Sigmoid colon (tissue), 4 donors: ENCODE results near the gene NPNT.

Experiments used
- EP300 ChIP-seq, 4 donors: sonication (generic); formaldehyde crosslinking; IDR thresholded peaks; one replicate each; pipeline ENCODE4 v1.6.1; 2017; ENCODE audit warnings: antibody characterized with exemption in 4 of 4
- POLR2A ChIP-seq, 2 donors: fragments of 450-650 bp; IDR thresholded peaks; one replicate each; pipeline ENCODE4 v1.6.1; 2016; ENCODE audit warnings: antibody characterized with exemption in 2 of 2, mild to moderate bottlenecking in 2 of 2, moderate library complexity in 2 of 2
- TF ChIP-seq, protein P1 (sequence below), 4 experiments: fragments of 450-650 bp in 3 of 4; fragments of 200-600 bp in 1 of 4; IDR thresholded peaks; one replicate each; pipeline ENCODE4 v1.5.1; 2016 to 2019; ENCODE audit warnings: antibody characterized with exemption in 4 of 4, mild to moderate bottlenecking in 3 of 4, moderate library complexity in 2 of 4

- TF ChIP-seq, protein P1, sequence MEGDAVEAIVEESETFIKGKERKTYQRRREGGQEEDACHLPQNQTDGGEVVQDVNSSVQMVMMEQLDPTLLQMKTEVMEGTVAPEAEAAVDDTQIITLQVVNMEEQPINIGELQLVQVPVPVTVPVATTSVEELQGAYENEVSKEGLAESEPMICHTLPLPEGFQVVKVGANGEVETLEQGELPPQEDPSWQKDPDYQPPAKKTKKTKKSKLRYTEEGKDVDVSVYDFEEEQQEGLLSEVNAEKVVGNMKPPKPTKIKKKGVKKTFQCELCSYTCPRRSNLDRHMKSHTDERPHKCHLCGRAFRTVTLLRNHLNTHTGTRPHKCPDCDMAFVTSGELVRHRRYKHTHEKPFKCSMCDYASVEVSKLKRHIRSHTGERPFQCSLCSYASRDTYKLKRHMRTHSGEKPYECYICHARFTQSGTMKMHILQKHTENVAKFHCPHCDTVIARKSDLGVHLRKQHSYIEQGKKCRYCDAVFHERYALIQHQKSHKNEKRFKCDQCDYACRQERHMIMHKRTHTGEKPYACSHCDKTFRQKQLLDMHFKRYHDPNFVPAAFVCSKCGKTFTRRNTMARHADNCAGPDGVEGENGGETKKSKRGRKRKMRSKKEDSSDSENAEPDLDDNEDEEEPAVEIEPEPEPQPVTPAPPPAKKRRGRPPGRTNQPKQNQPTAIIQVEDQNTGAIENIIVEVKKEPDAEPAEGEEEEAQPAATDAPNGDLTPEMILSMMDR (IDR thresholded peaks at IDR 0.05), result no peak
- TF ChIP-seq EP300 (IDR thresholded peaks at IDR 0.05), result no peak
- no peak for TF ChIP-seq POLR2A (IDR thresholded peaks at IDR 0.05)
Observed at GRCh38 chr4:105972946-105973621, 77.8 kb downstream of the NPNT start.
